ENCODE results near the gene HEXB. TPM values are rescaled to one million over a fixed set of nuclear protein-coding genes. Genes with fewer than 3 reads are reported as not detected.

HEXB gene
- total and polyA plus RNA-seq, 9 of the 15 experiments (the other 6 are each of a cell fraction or from before 2014, with no cell fraction given) = 22.9 to 158 (median 108) TPM

- no peak; the same call in 1 of the 2 replicates for TF ChIP-seq RREB1 (CRISPR knock-in tag; IDR thresholded peaks at IDR 0.05)
- no peak for TF ChIP-seq ZFPM2 (CRISPR knock-in tag; IDR thresholded peaks at IDR 0.05)
- TF ChIP-seq SPI1 (IDR thresholded peaks at IDR 0.05; ENCODE audit: borderline replicate concordance, low read depth, low read length) = peak; percentile 18; the same call in 1 of the 2 replicates
- TF ChIP-seq SMARCB1 (IDR thresholded peaks at IDR 0.05; ENCODE audit: insufficient read length, low read depth) = no peak
- TF ChIP-seq TSC22D4 (tag; IDR thresholded peaks at IDR 0.05) = no peak
- no peak for TF ChIP-seq REST (IDR thresholded peaks at IDR 0.05; ENCODE audit: borderline replicate concordance)
- no peak for TF ChIP-seq REST (CRISPR knock-in tag; IDR thresholded peaks at IDR 0.05; ENCODE audit: low read depth)
- no peak for TF ChIP-seq ZBTB17 (CRISPR knock-in tag; IDR thresholded peaks at IDR 0.05)
- no peak for TF ChIP-seq ARHGAP35 (IDR thresholded peaks at IDR 0.05; ENCODE audit: partially characterized antibody)
- peak; percentile 99 for TF ChIP-seq NCOA1 (IDR thresholded peaks at IDR 0.05; ENCODE audit: low read depth)
Measured at GRCh38 chr5:74766849-74767578, 82.0 kb downstream of the HEXB start, which contains the start of the genes GFM2 and NSA2 (continued).
